HG02678 (cell line): Measurements from ENCODE around the gene DNAH9.

Source experiments
- ATAC-seq: cut with Tn5 transposase; IDR thresholded peaks from one replicate; pipeline ENCODE4 v1.9.1; 2021; ENCODE audit warnings: mild to moderate bottlenecking, moderate library complexity; ENCODE audit not compliant: unreplicated experiment

Gene DNAH9

GRCh38 chr17:11739848-11740247 lies 141.6 kb downstream of the DNAH9 start:
- no peak for ATAC-seq

- no peak for ATAC-seq
Observed at GRCh38 chr17:11742886-11743285, 144.6 kb downstream of the DNAH9 start.

DNA sequence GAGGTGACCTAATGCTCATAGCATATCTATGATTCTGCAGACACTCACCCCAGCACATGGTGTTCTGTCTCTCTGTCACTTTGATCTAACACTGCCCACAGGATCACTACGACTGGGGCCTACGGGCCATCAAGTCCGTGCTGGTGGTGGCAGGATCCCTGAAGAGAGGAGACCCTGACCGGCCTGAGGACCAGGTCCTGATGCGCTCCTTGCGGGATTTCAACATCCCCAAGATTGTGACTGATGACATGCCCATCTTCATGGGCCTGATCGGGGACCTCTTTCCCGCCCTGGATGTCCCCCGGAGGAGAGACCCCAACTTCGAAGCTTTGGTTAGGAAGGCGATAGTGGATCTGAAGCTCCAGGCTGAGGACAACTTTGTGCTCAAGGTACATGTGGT lies 146.4 kb downstream of the DNAH9 start:
- no peak for ATAC-seq

GRCh38 chr17:11747441-11747840 lies 149.2 kb downstream of the DNAH9 start:
- no peak for ATAC-seq

DNA sequence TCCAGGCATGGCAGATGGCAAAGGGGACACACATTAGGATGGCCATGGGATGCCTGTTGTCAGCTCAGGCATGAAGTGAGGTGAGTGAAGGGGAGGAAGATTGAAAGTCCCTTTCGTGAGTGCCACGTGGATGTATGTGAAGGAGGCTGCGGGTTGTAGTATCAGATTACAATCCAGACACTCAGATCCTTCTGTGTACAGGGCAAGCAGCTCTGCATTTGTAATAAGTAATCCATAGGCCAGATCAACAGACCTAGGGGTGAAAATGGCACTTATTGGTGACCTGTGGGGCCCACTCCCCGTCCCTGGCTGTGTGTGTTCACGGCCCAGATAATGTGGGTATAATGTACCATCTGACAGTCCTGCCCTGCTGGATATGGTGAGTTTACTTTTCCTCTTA lies 159.5 kb downstream of the DNAH9 start:
- no peak for ATAC-seq

GRCh38 chr17:11768106-11768505 lies 169.8 kb downstream of the DNAH9 start:
- no peak for ATAC-seq

GRCh38 chr17:11768981-11769380 lies 170.7 kb downstream of the DNAH9 start:
- ATAC-seq, result no peak

- no peak for ATAC-seq
Observed at GRCh38 chr17:11772031-11772430, 173.8 kb downstream of the DNAH9 start.

DNA sequence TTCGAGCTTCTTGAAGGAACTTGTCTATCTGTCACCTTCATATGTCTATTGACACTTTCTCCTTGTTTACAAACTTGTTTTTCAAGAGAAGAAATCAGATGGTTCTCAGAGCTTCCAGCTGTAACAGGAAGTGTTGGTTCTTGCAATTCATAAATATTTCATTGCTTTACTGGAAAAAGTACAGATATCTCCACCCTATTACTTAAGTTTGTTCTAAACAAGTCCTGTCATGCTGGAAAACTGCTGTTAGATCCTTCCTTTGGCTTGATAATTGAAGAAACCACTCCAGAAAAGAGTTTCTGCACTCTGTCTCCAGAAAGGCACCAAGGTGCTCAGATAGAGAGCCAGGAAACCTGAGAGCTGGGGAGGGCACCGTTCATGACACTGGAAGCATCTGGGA lies 181.6 kb downstream of the DNAH9 start:
- ATAC-seq, result no peak

- ATAC-seq, result no peak
Observed at GRCh38 chr17:11780621-11781020, 182.4 kb downstream of the DNAH9 start.

GRCh38 chr17:11786711-11787438 lies 188.6 kb downstream of the DNAH9 start:
- no peak for ATAC-seq

GRCh38 chr17:11795906-11796305 lies 197.6 kb downstream of the DNAH9 start:
- no peak for ATAC-seq

DNA sequence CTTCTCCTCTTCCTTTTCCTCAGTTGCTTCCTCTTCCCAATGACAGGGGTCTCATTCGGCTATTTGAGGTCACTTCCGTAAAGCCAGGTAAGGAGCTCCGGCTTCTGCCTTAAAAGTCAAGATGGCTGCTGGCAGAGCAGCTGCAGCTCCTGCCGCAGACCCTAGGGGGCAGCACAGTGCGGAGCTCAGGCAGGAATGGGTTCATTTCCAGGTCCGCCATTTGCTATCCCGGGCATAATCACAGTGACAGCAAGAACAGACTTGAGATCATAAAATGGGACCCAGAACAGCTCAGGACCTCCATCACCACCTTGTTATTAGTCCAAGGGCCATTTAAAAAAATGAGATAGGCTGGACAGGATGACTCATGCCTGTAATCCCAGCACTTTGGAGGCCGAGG lies 199.5 kb downstream of the DNAH9 start:
- ATAC-seq, result no peak

- no peak for ATAC-seq
Observed at GRCh38 chr17:11803231-11803969, 205.1 kb downstream of the DNAH9 start.

- no peak for ATAC-seq
Observed at GRCh38 chr17:11805138-11805537, 206.9 kb downstream of the DNAH9 start.

DNA sequence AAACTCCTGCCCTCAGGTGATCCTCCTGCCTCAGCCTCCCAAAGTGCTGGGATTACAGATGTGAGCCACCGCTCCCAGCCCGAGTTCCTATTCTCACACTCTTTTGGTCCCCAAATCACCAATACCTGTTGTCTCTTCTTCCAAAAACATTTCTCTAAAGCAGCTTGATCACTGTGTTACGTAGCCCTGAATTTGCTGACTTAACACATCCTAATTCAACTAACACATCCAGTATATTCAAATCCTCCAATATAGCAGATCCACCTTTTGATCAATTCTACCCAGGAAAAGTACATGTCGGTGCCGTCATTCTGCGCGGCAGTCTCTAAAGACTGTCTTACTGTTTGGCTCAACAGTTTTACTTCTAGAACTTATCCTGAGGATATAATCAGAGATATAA lies 207.7 kb downstream of the DNAH9 start:
- ATAC-seq, result no peak

- ATAC-seq, result no peak
Observed at GRCh38 chr17:11807606-11808005, 209.3 kb downstream of the DNAH9 start.

DNA sequence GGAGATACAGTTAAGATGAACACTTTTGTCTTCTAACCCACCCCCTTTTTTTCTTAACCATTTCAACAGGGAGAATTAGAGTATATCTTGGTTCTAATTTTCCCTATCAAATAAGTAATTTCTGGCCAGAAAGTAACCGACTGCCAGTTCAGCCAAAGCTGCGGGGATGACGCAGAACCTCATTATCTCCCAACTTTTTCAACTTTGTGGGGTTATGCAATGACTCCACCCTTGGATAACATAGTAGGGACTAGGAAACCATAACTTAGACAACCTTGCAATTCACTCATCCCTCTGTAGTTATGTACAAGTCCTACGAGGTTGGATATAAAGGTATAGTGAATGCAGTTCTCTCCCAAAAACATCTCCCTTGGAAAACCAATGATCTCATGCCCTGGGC lies 215.0 kb downstream of the DNAH9 start:
- ATAC-seq, result no peak

- no peak for ATAC-seq
Observed at GRCh38 chr17:11813871-11814270, 215.6 kb downstream of the DNAH9 start.

GRCh38 chr17:11814655-11815262 lies 216.5 kb downstream of the DNAH9 start:
- no peak for ATAC-seq

DNA sequence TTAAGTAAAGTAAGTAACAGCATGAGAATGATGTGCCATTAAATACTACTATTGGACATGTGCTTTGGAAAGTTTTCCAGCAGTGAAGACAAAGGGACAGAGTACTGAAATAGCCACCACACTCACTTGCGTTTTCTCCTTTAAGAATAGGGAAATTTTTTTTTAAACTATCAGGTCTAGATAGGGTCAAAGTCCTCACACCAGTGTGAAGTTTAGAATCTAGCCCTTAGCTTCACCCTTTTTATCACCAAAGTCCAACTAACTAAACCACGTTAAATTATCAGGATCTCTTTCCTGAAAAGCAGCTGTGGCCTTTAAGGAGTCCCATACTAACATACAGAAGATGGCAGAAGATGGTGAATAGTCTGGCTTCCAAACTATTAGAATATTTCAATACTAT lies 218.1 kb downstream of the DNAH9 start:
- no peak for ATAC-seq

- ATAC-seq, result no peak
Observed at GRCh38 chr17:11823862-11824261, 225.6 kb downstream of the DNAH9 start.
